Calu3 (cell line): ENCODE results near the gene ECI1. TPM values are rescaled to one million over a fixed set of nuclear protein-coding genes. Genes with fewer than 3 reads are reported as not detected.
"Not testable (repeated sequence)": the region's sequence is repeated elsewhere in the genome, so short reads cannot be mapped to it uniquely, and the experiment has no call there.

ENCODE experiments used
- BruUV-seq: library from RNA; stranded (reverse); fragments of 400-500 nt; replicated peaks from 2 replicates; lab custom pipeline; 2021; lab: Mats Ljungman, UMichigan
- CTCF ChIA-PET: fragments of 300-600 bp; sonication (Branson Sonifier 250); formaldehyde crosslinking; loops from one replicate; lab custom pipeline; 2022; ENCODE audit warnings: antibody characterized with exemption; lab: Charles Lee
- DNase-seq: peaks from one replicate; pipeline ENCODE4 v3.0.0; 2022
- H3K27ac Mint-ChIP-seq: one replicate; pipeline ENCODE4 v1.8.0; 2022; ENCODE audit warnings: mixed read lengths; ENCODE audit not compliant: unreplicated experiment
- H3K27me3 Mint-ChIP-seq: one replicate; pipeline ENCODE4 v1.8.0; 2022; ENCODE audit warnings: mixed read lengths; ENCODE audit not compliant: unreplicated experiment
- H3K36me3 Mint-ChIP-seq: one replicate; pipeline ENCODE4 v1.8.0; 2022; ENCODE audit warnings: mild to moderate bottlenecking, moderate library complexity, mixed read lengths; ENCODE audit not compliant: insufficient read depth, unreplicated experiment
- H3K4me1 Mint-ChIP-seq: one replicate; pipeline ENCODE4 v1.8.0; 2022; ENCODE audit warnings: mild to moderate bottlenecking, low read depth, mixed read lengths; ENCODE audit not compliant: unreplicated experiment
- H3K4me3 Mint-ChIP-seq: one replicate; pipeline ENCODE4 v1.8.0; 2022; ENCODE audit warnings: mild to moderate bottlenecking, low read depth, moderate library complexity, mixed read lengths; ENCODE audit not compliant: unreplicated experiment
- H3K9me3 Mint-ChIP-seq: one replicate; pipeline ENCODE4 v1.8.0; 2022; ENCODE audit warnings: low read depth, mixed read lengths; ENCODE audit not compliant: unreplicated experiment
- CTCF ChIP-seq: fragments of 200-600 bp; IDR thresholded peaks from one replicate; pipeline ENCODE4 v1.8.0; 2022; ENCODE audit warnings: antibody characterized with exemption; ENCODE audit not compliant: unreplicated experiment
- intact Hi-C: fragments of 100-400 bp; cut with micrococcal nuclease; formaldehyde crosslinking; loops from one replicate; pipeline ENCODE4 v1.10.0; 2022; ENCODE audit not compliant: unreplicated experiment
- total RNA-seq: library from RNA; stranded (reverse); gene quantifications from 2 replicates; pipeline ENCODE4 v1.2.3, GENCODE V29; 2022

ECI1 gene
- total RNA-seq, 1 experiment from 2014 or later = 85.7 TPM

GRCh38 chr16:2270588-2271470 is 19.4 kb upstream of the ECI1 start:
- DNase-seq = no peak
- Mint-ChIP-seq H3K27me3 (no peaks in the 10 kb centered on the region), H3K9me3 (no peaks in the 10 kb centered on the region), H3K27ac (no peak overlapping the region), H3K4me1 (peaks cover 17% of the 10 kb centered on the region), H3K4me3 (no peak overlapping the region), H3K36me3 (peaks cover 63% of the 10 kb centered on the region)
- CTCF ChIA-PET = interaction anchor here (1.0 kb wide), 1 partner anchor 76 kb away, joined by 3 read pairs; no protein-coding TSS in a partner anchor
- TF ChIP-seq CTCF = no peak
- intact Hi-C loops = no loop called here
- BruUV-seq = no TSS peak

GRCh38 chr16:2270070-2270462 is 18.7 kb upstream of the ECI1 start:
- Mint-ChIP-seq H3K4me3 (peak overlapping the region; percentile 100), H3K36me3 (peaks cover 71% of the 10 kb centered on the region), H3K27me3 (no peaks in the 10 kb centered on the region), H3K27ac (no peak overlapping the region), H3K9me3 (no peaks in the 10 kb centered on the region), H3K4me1 (peaks cover 23% of the 10 kb centered on the region)
- DNase-seq = no peak
- intact Hi-C loops = no loop called here
- no peak for TF ChIP-seq CTCF
- BruUV-seq = no TSS peak
- CTCF ChIA-PET = interaction anchor here (1.0 kb wide), 1 partner anchor 75 kb away, joined by 3 read pairs; no protein-coding TSS in a partner anchor

- intact Hi-C loops = no loop called here
- peaks cover 82% of the 10 kb centered on the region for H3K36me3 Mint-ChIP-seq
- TF ChIP-seq CTCF = no peak
- CTCF ChIA-PET = interaction anchor here (0.6 kb wide), 1 partner anchor 11 kb away, joined by 3 read pairs; no protein-coding TSS in a partner anchor
- H3K4me3 Mint-ChIP-seq = peak within 1 kb of the TSS; percentile 100
- no peaks in the 10 kb centered on the region for H3K27me3 Mint-ChIP-seq
- no TSS peak for BruUV-seq
- peak within 1 kb of the TSS; percentile 100 for H3K27ac Mint-ChIP-seq
- H3K4me1 Mint-ChIP-seq = peaks cover 33% of the 10 kb centered on the region
- DNase-seq = peak; percentile 98
- no peaks in the 10 kb centered on the region for H3K9me3 Mint-ChIP-seq
Observed at GRCh38 chr16:2267913-2268666, 16.7 kb upstream of the ECI1 start, which contains the start of gene RNPS1. Gene RNPS1, minus strand, starts transcription at chr16:2268126. Its CDS starts 3,483 bp downstream, at chr16:2264643.

- DNase-seq, intact Hi-C loops, BruUV-seq, H3K9me3 Mint-ChIP-seq, CTCF ChIA-PET, H3K27me3 Mint-ChIP-seq: not testable (repeated sequence)
- Mint-ChIP-seq H3K27ac (peak overlapping the region; percentile 100), H3K4me3 (peak overlapping the region; percentile 100), H3K36me3 (peaks cover 85% of the 10 kb centered on the region), H3K4me1 (peaks cover 33% of the 10 kb centered on the region)
Observed at GRCh38 chr16:2267505-2267912, 16.1 kb upstream of the ECI1 start.

- Mint-ChIP-seq H3K4me1 (peaks cover 33% of the 10 kb centered on the region), H3K27ac (peak overlapping the region; percentile 100), H3K4me3 (peak overlapping the region; percentile 100), H3K36me3 (peaks cover 89% of the 10 kb centered on the region)
- H3K9me3 Mint-ChIP-seq, H3K27me3 Mint-ChIP-seq, CTCF ChIA-PET, intact Hi-C loops, DNase-seq, BruUV-seq: not testable (repeated sequence)
Observed at GRCh38 chr16:2266887-2267286, 15.5 kb upstream of the ECI1 start.

GRCh38 chr16:2263026-2263425 is 11.6 kb upstream of the ECI1 start:
- BruUV-seq, CTCF ChIA-PET, H3K4me3 Mint-ChIP-seq, intact Hi-C loops, H3K27me3 Mint-ChIP-seq, DNase-seq, H3K27ac Mint-ChIP-seq, H3K9me3 Mint-ChIP-seq: not testable (repeated sequence)
- H3K4me1 Mint-ChIP-seq = peaks cover 23% of the 10 kb centered on the region
- H3K36me3 Mint-ChIP-seq = peaks cover 97% of the 10 kb centered on the region
